ENCODE results near the gene SYNPO. TPM values are rescaled to one million over a fixed set of nuclear protein-coding genes. Genes with fewer than 3 reads are reported as not detected.

Gene SYNPO
- total RNA-seq, 1 donor from 2014 or later: 0.41 TPM

GRCh38 chr5:150608991-150609390 is 31.5 kb upstream of the SYNPO start:
- Mint-ChIP-seq H3K4me1 (peaks cover 11% of the 10 kb centered on the region), H3K36me3 (no peaks in the 10 kb centered on the region), H3K27me3 (ENCODE audit: insufficient read depth, low read depth) (peaks cover 4% of the 10 kb centered on the region), H3K9me3 (no peaks in the 10 kb centered on the region), H3K4me3 (no peak overlapping the region), H3K27ac (no peak overlapping the region)
- no peak overlapping the region for H3K4me2 ChIP-seq
- peaks cover 6% of the 10 kb centered on the region for H3F3A ChIP-seq (ENCODE audit: low read depth)
- H3K9ac ChIP-seq: no peak overlapping the region
- TF ChIP-seq EZH2phosphoT487 (IDR thresholded peaks at IDR 0.05) (no peak), EZH2 (IDR thresholded peaks at IDR 0.05) (no peak)
- TF ChIP-seq, protein P1, sequence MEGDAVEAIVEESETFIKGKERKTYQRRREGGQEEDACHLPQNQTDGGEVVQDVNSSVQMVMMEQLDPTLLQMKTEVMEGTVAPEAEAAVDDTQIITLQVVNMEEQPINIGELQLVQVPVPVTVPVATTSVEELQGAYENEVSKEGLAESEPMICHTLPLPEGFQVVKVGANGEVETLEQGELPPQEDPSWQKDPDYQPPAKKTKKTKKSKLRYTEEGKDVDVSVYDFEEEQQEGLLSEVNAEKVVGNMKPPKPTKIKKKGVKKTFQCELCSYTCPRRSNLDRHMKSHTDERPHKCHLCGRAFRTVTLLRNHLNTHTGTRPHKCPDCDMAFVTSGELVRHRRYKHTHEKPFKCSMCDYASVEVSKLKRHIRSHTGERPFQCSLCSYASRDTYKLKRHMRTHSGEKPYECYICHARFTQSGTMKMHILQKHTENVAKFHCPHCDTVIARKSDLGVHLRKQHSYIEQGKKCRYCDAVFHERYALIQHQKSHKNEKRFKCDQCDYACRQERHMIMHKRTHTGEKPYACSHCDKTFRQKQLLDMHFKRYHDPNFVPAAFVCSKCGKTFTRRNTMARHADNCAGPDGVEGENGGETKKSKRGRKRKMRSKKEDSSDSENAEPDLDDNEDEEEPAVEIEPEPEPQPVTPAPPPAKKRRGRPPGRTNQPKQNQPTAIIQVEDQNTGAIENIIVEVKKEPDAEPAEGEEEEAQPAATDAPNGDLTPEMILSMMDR (IDR thresholded peaks at IDR 0.05): no peak
- no peak overlapping the region for H2AFZ ChIP-seq (replicated peaks)
- DNase-seq (ENCODE audit: low spot score): no peak
- no peaks in the 10 kb centered on the region for H4K20me1 ChIP-seq (ENCODE audit: low read depth)
- no peak overlapping the region for H3K27ac ChIP-seq
- H3K27me3 ChIP-seq: no peaks in the 10 kb centered on the region
- H3K4me1 ChIP-seq: no peaks in the 10 kb centered on the region
- H3K36me3 ChIP-seq: no peaks in the 10 kb centered on the region
- no peaks in the 10 kb centered on the region for H3K9me3 ChIP-seq (ENCODE audit: low read depth)
- H3K4me3 ChIP-seq: no peak overlapping the region
- no peaks in the 10 kb centered on the region for H3K79me2 ChIP-seq (ENCODE audit: low read depth)

- Histone ChIP-seq H3K4me2 (no peak overlapping the region), H3K36me3 (no peaks in the 10 kb centered on the region), H2AFZ (replicated peaks) (no peak overlapping the region), H3K4me3 (no peak overlapping the region), H3K9me3 (ENCODE audit: low read depth) (no peaks in the 10 kb centered on the region), H3K9ac (no peak overlapping the region), H3K4me1 (peaks cover under 1% of the 10 kb centered on the region), H4K20me1 (ENCODE audit: low read depth) (no peaks in the 10 kb centered on the region), H3K79me2 (ENCODE audit: low read depth) (no peaks in the 10 kb centered on the region), H3K27me3 (no peaks in the 10 kb centered on the region), H3K27ac (no peak overlapping the region), H3F3A (ENCODE audit: low read depth) (peaks cover 6% of the 10 kb centered on the region)
- Mint-ChIP-seq H3K27me3 (ENCODE audit: insufficient read depth, low read depth) (peaks cover 5% of the 10 kb centered on the region), H3K4me1 (peaks cover 21% of the 10 kb centered on the region), H3K27ac (no peak overlapping the region), H3K9me3 (no peaks in the 10 kb centered on the region), H3K4me3 (no peak overlapping the region), H3K36me3 (no peaks in the 10 kb centered on the region)
- DNase-seq (ENCODE audit: low spot score): no peak
- no peak for TF ChIP-seq EZH2phosphoT487 (IDR thresholded peaks at IDR 0.05)
- TF ChIP-seq, protein P1 (IDR thresholded peaks at IDR 0.05): no peak
- TF ChIP-seq EZH2 (IDR thresholded peaks at IDR 0.05): no peak
These were observed 30.4 kb upstream of the SYNPO start for GRCh38 chr5:150609843-150610584.

DNA sequence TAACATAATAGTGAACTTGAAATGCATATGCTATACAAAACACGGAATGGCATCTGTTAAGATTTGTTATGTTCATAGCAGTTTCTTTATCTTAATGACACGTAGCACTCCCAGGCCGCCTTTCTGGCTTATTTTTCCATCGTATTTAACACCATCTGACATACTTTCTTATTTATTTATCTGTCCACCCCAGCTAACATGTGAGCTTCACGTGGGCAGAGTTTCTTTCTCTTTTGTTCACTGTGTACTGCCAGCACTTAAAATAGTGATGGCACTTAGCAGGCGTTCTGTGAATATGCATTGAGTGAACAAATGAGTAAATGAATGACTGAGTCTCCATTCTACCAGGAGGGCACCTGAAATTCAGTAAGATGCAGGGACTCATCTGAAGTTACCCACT is 29.4 kb upstream of the SYNPO start:
- Mint-ChIP-seq H3K4me1 (peaks cover 25% of the 10 kb centered on the region), H3K9me3 (no peaks in the 10 kb centered on the region)

More for the DNA sequence above, 29.4 kb upstream of the SYNPO start:
- Histone ChIP-seq H3K9ac (no peak overlapping the region), H2AFZ (replicated peaks) (no peak overlapping the region), H3K4me1 (peaks cover 4% of the 10 kb centered on the region), H3K79me2 (ENCODE audit: low read depth) (no peaks in the 10 kb centered on the region), H3K36me3 (no peaks in the 10 kb centered on the region), H3K9me3 (ENCODE audit: low read depth) (no peaks in the 10 kb centered on the region), H4K20me1 (ENCODE audit: low read depth) (no peaks in the 10 kb centered on the region), H3K4me2 (no peak overlapping the region), H3F3A (ENCODE audit: low read depth) (peaks cover 4% of the 10 kb centered on the region), H3K27ac (no peak overlapping the region), H3K4me3 (no peak overlapping the region), H3K27me3 (no peaks in the 10 kb centered on the region)
- peaks cover 7% of the 10 kb centered on the region for H3K27me3 Mint-ChIP-seq (ENCODE audit: insufficient read depth, low read depth)
- H3K36me3 Mint-ChIP-seq: no peaks in the 10 kb centered on the region
- DNase-seq (ENCODE audit: low spot score): no peak
- TF ChIP-seq EZH2phosphoT487 (IDR thresholded peaks at IDR 0.05) (no peak), EZH2 (IDR thresholded peaks at IDR 0.05) (no peak)
- TF ChIP-seq, protein P1 (IDR thresholded peaks at IDR 0.05): no peak
- H3K4me3 Mint-ChIP-seq: no peak overlapping the region
- no peak overlapping the region for H3K27ac Mint-ChIP-seq

Data from neural progenitor cell (in vitro differentiated cells).